Measurements from ENCODE around the gene ADAMTSL1. TPM values are rescaled to one million over a fixed set of nuclear protein-coding genes. Genes with fewer than 3 reads are reported as not detected.

Gene ADAMTSL1
- total RNA-seq, 1 experiment from 2014 or later: not detected

DNA sequence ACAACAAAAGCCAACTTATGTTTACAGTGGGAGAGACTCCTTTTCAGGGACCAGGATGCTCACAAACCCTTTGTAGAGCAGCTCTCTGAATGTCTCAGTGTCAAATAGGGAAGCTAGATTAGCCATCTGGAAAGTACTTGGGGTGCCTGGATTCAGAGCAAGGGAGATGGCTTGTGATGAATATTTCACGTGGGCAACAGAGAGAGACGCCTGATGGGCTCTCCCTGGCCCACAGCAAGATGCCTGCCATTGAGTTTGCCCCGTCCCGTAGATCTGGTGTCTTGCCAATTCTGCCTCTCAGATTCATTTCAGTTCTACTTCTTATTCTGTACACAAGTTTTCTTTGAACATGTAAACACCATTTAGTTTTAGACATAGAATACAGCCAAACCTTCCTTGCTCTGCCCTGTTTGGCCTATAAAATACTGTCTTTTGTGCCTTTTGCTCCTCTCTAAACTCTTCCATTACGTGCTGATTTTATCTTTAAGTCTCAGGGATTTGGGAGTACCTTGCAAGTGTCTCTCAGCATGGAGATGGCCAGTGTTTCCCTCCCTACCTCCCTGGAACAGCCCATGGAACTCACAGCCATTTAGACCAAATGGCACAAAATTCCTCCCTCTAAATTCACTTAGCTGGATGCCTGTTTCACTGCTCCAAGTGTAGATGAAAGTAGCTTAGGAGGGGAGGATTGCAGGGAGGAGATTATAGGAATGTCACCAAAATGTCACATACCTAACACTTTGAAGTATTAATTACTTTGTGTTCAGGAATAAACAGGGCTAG, 324.7 kb downstream of the ADAMTSL1 start:
- Histone ChIP-seq H3K4me1 (ENCODE audit: control insufficient read depth, insufficient read depth, low read length) (no peaks in the 10 kb centered on the region), H3K27ac (ENCODE audit: low read length) (no peak overlapping the region), H3K27me3 (ENCODE audit: control insufficient read depth, insufficient read depth, low read length) (no peaks in the 10 kb centered on the region), H3K9me3 (ENCODE audit: control insufficient read depth, insufficient read depth, low read depth, low read length) (no peaks in the 10 kb centered on the region), H3K36me3 (ENCODE audit: control insufficient read depth, insufficient read depth, low read length) (no peaks in the 10 kb centered on the region), H3K4me3 (ENCODE audit: low read depth in 2 of 2, low read length in 2 of 2) (no peak overlapping the region)
- BruUV-seq (replicated peaks): no TSS peak
- POLR2A ChIA-PET: no interaction called here
- DNase-seq (ENCODE audit: low read depth, low spot score) (no peak), ATAC-seq (no peak)
- TF ChIP-seq SIN3A (IDR thresholded peaks at IDR 0.05; ENCODE audit: borderline replicate concordance, insufficient read depth, low read depth, low read length) (no peak), TCF7L2 (IDR thresholded peaks at IDR 0.05; ENCODE audit: low read depth, low read length) (no peak), POLR2AphosphoS5 (IDR thresholded peaks at IDR 0.05; ENCODE audit: low read depth, low read length) (no peak)
- TF ChIP-seq, protein P1, sequence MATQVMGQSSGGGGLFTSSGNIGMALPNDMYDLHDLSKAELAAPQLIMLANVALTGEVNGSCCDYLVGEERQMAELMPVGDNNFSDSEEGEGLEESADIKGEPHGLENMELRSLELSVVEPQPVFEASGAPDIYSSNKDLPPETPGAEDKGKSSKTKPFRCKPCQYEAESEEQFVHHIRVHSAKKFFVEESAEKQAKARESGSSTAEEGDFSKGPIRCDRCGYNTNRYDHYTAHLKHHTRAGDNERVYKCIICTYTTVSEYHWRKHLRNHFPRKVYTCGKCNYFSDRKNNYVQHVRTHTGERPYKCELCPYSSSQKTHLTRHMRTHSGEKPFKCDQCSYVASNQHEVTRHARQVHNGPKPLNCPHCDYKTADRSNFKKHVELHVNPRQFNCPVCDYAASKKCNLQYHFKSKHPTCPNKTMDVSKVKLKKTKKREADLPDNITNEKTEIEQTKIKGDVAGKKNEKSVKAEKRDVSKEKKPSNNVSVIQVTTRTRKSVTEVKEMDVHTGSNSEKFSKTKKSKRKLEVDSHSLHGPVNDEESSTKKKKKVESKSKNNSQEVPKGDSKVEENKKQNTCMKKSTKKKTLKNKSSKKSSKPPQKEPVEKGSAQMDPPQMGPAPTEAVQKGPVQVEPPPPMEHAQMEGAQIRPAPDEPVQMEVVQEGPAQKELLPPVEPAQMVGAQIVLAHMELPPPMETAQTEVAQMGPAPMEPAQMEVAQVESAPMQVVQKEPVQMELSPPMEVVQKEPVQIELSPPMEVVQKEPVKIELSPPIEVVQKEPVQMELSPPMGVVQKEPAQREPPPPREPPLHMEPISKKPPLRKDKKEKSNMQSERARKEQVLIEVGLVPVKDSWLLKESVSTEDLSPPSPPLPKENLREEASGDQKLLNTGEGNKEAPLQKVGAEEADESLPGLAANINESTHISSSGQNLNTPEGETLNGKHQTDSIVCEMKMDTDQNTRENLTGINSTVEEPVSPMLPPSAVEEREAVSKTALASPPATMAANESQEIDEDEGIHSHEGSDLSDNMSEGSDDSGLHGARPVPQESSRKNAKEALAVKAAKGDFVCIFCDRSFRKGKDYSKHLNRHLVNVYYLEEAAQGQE (IDR thresholded peaks at IDR 0.05; ENCODE audit: insufficient read depth in 1 of 2, low read depth in 2 of 2, low read length in 1 of 2): no peak
- TF ChIP-seq, protein P2, sequence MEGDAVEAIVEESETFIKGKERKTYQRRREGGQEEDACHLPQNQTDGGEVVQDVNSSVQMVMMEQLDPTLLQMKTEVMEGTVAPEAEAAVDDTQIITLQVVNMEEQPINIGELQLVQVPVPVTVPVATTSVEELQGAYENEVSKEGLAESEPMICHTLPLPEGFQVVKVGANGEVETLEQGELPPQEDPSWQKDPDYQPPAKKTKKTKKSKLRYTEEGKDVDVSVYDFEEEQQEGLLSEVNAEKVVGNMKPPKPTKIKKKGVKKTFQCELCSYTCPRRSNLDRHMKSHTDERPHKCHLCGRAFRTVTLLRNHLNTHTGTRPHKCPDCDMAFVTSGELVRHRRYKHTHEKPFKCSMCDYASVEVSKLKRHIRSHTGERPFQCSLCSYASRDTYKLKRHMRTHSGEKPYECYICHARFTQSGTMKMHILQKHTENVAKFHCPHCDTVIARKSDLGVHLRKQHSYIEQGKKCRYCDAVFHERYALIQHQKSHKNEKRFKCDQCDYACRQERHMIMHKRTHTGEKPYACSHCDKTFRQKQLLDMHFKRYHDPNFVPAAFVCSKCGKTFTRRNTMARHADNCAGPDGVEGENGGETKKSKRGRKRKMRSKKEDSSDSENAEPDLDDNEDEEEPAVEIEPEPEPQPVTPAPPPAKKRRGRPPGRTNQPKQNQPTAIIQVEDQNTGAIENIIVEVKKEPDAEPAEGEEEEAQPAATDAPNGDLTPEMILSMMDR (IDR thresholded peaks at IDR 0.05): no peak
- in situ Hi-C loops (cut with HindIII; ENCODE audit: low pct_unique_long_range_greater_than_20kb, low sequenced_read_pairs): no loop called here
- CTCF ChIA-PET: no interaction called here
- intact Hi-C loops (cut with micrococcal nuclease; ENCODE audit: unreplicated experiment): no loop called here

DNA sequence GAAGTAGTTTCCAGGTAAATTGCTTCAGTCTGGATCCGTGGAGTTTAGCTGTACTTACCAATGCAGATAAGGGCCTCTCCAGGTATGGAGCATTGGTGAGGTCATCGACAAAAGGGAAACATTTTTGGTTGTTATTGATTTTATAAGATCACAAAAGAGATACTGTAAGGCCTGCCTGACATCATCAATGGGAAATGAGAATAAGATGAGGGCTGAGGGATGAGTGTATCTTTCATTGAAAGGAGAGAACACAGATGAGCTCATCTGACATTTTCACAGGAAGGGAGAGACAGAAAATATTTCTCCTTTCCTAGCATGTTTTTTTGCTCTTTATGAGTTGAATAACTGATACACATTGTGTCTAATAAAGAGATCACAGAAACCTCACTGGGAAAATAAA, 325.5 kb downstream of the ADAMTSL1 start:
- Histone ChIP-seq H3K4me1 (ENCODE audit: control insufficient read depth, insufficient read depth, low read length) (no peaks in the 10 kb centered on the region), H3K9me3 (ENCODE audit: control insufficient read depth, insufficient read depth, low read depth, low read length) (no peaks in the 10 kb centered on the region), H3K27ac (ENCODE audit: low read length) (no peak overlapping the region), H3K27me3 (ENCODE audit: control insufficient read depth, insufficient read depth, low read length) (no peaks in the 10 kb centered on the region), H3K36me3 (ENCODE audit: control insufficient read depth, insufficient read depth, low read length) (no peaks in the 10 kb centered on the region), H3K4me3 (ENCODE audit: low read depth in 2 of 2, low read length in 2 of 2) (no peak overlapping the region)
- no peak for ATAC-seq
- DNase-seq (ENCODE audit: low read depth, low spot score): no peak
- intact Hi-C loops (cut with micrococcal nuclease; ENCODE audit: unreplicated experiment) (no loop called here), in situ Hi-C loops (cut with HindIII; ENCODE audit: low pct_unique_long_range_greater_than_20kb, low sequenced_read_pairs) (no loop called here)
- ChIA-PET POLR2A (no interaction called here), CTCF (no interaction called here)
- TF ChIP-seq SIN3A (IDR thresholded peaks at IDR 0.05; ENCODE audit: borderline replicate concordance, insufficient read depth, low read depth, low read length) (no peak), POLR2AphosphoS5 (IDR thresholded peaks at IDR 0.05; ENCODE audit: low read depth, low read length) (no peak), TCF7L2 (IDR thresholded peaks at IDR 0.05; ENCODE audit: low read depth, low read length) (no peak)
- TF ChIP-seq, protein P2 (IDR thresholded peaks at IDR 0.05): no peak
- TF ChIP-seq, protein P1 (IDR thresholded peaks at IDR 0.05; ENCODE audit: insufficient read depth in 1 of 2, low read depth in 2 of 2, low read length in 1 of 2): no peak
- BruUV-seq (replicated peaks): no TSS peak

All from Panc1 (cell line).